ENCODE measurements around the gene TSPAN5.
A peak's percentile ranks its signal among the peaks of the same experiment; 100 is the strongest.

Gene TSPAN5

GRCh38 chr4:98673288-98673644 is 14.9 kb upstream of the TSPAN5 start:
- no peak for DNase-seq (ENCODE audit: low read depth)

GRCh38 chr4:98672583-98673287 is 14.3 kb upstream of the TSPAN5 start:
- DNase-seq (ENCODE audit: low read depth), result no peak

GRCh38 chr4:98671131-98671530 is 12.7 kb upstream of the TSPAN5 start:
- no peak for DNase-seq (ENCODE audit: low read depth)

- no peak for DNase-seq (ENCODE audit: low read depth)
These were observed 11.8 kb upstream of the TSPAN5 start for GRCh38 chr4:98670186-98670585.

GRCh38 chr4:98669577-98669976 is 11.2 kb upstream of the TSPAN5 start:
- no peak for DNase-seq (ENCODE audit: low read depth)

GRCh38 chr4:98664959-98665358 is 6.5 kb upstream of the TSPAN5 start:
- no peak for DNase-seq (ENCODE audit: low read depth)

GRCh38 chr4:98663226-98664006 is 5.0 kb upstream of the TSPAN5 start:
- DNase-seq (ENCODE audit: low read depth), result peak; percentile 11

GRCh38 chr4:98662626-98663225 is 4.3 kb upstream of the TSPAN5 start:
- DNase-seq (ENCODE audit: low read depth), result no peak

- no peak for DNase-seq (ENCODE audit: low read depth)
These were observed 3.6 kb upstream of the TSPAN5 start for GRCh38 chr4:98662055-98662453.

- DNase-seq (ENCODE audit: low read depth), result no peak
These were observed 3.1 kb upstream of the TSPAN5 start for GRCh38 chr4:98661371-98662054.

GRCh38 chr4:98659741-98660462 is 1.5 kb upstream of the TSPAN5 start:
- DNase-seq (ENCODE audit: low read depth), result no peak

GRCh38 chr4:98659106-98659592 is 738 bp upstream of the TSPAN5 start:
- no peak for DNase-seq (ENCODE audit: low read depth)

- no peak for DNase-seq (ENCODE audit: low read depth)
These were observed 702 bp downstream of the TSPAN5 start for GRCh38 chr4:98657531-98658286.

- no peak for DNase-seq (ENCODE audit: low read depth)
These were observed 1.5 kb downstream of the TSPAN5 start for GRCh38 chr4:98656886-98657285.

GRCh38 chr4:98656443-98656842 is 2.0 kb downstream of the TSPAN5 start:
- no peak for DNase-seq (ENCODE audit: low read depth)

GRCh38 chr4:98653890-98654867 is 4.2 kb downstream of the TSPAN5 start:
- no peak for DNase-seq (ENCODE audit: low read depth)

GRCh38 chr4:98652996-98653395 is 5.4 kb downstream of the TSPAN5 start:
- no peak for DNase-seq (ENCODE audit: low read depth)

- no peak for DNase-seq (ENCODE audit: low read depth)
These were observed 9.8 kb downstream of the TSPAN5 start for GRCh38 chr4:98648602-98649001.

- no peak for DNase-seq (ENCODE audit: low read depth)
These were observed 12.0 kb downstream of the TSPAN5 start for GRCh38 chr4:98646422-98646821.

GRCh38 chr4:98645527-98645926 is 12.9 kb downstream of the TSPAN5 start:
- no peak for DNase-seq (ENCODE audit: low read depth)
